ENCODE measurements around the gene ELOA.

DNA sequence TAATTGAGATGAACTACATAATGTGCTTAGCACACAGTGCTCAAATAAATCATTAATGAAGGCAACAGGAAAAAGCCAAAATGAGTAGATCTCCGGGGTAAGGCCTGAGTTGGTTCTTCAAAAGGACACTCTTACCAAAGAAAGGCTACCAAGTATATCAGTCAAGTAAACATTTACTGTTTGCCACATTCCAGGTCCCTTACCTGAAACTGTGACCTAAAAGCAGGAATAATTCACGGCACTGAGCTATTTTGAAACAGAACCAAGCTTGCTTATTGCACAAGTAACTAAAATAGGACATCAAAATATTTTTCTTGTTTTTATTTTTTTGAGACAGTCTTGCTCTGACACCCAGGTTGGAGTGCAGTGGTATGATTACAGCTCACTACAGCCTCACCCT lies 32.9 kb downstream of the ELOA start:
- TF ChIP-seq, protein P1, sequence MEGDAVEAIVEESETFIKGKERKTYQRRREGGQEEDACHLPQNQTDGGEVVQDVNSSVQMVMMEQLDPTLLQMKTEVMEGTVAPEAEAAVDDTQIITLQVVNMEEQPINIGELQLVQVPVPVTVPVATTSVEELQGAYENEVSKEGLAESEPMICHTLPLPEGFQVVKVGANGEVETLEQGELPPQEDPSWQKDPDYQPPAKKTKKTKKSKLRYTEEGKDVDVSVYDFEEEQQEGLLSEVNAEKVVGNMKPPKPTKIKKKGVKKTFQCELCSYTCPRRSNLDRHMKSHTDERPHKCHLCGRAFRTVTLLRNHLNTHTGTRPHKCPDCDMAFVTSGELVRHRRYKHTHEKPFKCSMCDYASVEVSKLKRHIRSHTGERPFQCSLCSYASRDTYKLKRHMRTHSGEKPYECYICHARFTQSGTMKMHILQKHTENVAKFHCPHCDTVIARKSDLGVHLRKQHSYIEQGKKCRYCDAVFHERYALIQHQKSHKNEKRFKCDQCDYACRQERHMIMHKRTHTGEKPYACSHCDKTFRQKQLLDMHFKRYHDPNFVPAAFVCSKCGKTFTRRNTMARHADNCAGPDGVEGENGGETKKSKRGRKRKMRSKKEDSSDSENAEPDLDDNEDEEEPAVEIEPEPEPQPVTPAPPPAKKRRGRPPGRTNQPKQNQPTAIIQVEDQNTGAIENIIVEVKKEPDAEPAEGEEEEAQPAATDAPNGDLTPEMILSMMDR (IDR thresholded peaks at IDR 0.05), result no peak
- TF ChIP-seq POLR2AphosphoS5 (IDR thresholded peaks at IDR 0.05; ENCODE audit: insufficient read depth in 1 of 2, low read depth in 1 of 2), result no peak

All from vagina (tissue), 2 donors.